ENCODE data around the gene SEBOX. TPM values are rescaled to one million over a fixed set of nuclear protein-coding genes. Genes with fewer than 3 reads are reported as not detected.

The SEBOX gene
- total and polyA plus RNA-seq, 2 experiments from 2014 or later: not detected

DNA sequence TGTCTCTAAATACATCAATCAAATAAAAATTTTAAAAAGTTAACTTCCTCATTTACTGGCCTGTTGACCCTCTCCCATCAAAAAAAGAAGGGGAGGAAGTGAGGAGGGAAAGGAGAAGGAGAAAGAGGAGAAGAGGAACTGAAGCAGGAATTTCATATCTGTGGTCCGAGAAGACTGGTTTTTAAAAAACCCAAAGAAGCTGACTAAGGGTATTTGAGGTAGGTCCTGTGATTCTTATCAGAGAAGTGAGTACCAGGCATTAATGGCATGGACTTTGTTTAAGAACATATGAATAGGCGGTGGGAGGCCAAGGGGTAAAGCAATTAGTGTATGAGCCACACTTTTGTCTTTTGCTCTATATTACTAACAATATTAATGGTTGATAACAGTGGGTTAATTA is 39.0 kb upstream of the SEBOX start (continued):
- TF ChIP-seq, protein P1, sequence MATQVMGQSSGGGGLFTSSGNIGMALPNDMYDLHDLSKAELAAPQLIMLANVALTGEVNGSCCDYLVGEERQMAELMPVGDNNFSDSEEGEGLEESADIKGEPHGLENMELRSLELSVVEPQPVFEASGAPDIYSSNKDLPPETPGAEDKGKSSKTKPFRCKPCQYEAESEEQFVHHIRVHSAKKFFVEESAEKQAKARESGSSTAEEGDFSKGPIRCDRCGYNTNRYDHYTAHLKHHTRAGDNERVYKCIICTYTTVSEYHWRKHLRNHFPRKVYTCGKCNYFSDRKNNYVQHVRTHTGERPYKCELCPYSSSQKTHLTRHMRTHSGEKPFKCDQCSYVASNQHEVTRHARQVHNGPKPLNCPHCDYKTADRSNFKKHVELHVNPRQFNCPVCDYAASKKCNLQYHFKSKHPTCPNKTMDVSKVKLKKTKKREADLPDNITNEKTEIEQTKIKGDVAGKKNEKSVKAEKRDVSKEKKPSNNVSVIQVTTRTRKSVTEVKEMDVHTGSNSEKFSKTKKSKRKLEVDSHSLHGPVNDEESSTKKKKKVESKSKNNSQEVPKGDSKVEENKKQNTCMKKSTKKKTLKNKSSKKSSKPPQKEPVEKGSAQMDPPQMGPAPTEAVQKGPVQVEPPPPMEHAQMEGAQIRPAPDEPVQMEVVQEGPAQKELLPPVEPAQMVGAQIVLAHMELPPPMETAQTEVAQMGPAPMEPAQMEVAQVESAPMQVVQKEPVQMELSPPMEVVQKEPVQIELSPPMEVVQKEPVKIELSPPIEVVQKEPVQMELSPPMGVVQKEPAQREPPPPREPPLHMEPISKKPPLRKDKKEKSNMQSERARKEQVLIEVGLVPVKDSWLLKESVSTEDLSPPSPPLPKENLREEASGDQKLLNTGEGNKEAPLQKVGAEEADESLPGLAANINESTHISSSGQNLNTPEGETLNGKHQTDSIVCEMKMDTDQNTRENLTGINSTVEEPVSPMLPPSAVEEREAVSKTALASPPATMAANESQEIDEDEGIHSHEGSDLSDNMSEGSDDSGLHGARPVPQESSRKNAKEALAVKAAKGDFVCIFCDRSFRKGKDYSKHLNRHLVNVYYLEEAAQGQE (IDR thresholded peaks at IDR 0.05; ENCODE audit: unreplicated experiment): no peak
- TF ChIP-seq JUNB (IDR thresholded peaks at IDR 0.05; ENCODE audit: unreplicated experiment): no peak
- TF ChIP-seq, protein P2, sequence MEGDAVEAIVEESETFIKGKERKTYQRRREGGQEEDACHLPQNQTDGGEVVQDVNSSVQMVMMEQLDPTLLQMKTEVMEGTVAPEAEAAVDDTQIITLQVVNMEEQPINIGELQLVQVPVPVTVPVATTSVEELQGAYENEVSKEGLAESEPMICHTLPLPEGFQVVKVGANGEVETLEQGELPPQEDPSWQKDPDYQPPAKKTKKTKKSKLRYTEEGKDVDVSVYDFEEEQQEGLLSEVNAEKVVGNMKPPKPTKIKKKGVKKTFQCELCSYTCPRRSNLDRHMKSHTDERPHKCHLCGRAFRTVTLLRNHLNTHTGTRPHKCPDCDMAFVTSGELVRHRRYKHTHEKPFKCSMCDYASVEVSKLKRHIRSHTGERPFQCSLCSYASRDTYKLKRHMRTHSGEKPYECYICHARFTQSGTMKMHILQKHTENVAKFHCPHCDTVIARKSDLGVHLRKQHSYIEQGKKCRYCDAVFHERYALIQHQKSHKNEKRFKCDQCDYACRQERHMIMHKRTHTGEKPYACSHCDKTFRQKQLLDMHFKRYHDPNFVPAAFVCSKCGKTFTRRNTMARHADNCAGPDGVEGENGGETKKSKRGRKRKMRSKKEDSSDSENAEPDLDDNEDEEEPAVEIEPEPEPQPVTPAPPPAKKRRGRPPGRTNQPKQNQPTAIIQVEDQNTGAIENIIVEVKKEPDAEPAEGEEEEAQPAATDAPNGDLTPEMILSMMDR (conservative IDR thresholded peaks at IDR 0.05; ENCODE audit: low read depth in 2 of 2): no peak

DNA sequence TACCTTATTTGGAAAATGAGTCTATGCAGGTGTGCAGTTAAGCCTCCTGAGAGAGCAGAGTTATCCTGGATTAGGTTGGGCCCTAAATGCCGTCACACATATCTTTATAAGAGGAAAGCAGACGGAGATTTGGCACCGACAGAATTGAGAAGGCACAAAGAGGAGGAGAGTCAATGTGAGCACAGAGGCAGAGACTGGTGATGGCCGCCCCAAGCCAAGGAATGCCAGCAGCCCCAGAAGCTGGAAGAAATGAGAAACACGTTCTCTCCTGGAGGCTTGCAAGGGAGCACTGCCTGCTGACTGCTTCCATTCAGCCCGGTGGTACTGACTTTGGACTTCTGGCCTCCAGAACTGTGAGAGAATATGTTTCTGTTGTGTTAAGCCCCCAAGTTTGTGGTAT is 37.8 kb upstream of the SEBOX start:
- Mint-ChIP-seq H3K27ac (no peak overlapping the region), H3K36me3 (ENCODE audit: low read depth) (peaks cover 16% of the 10 kb centered on the region), H3K4me1 (peaks cover 56% of the 10 kb centered on the region), H3K27me3 (ENCODE audit: insufficient read depth, low read depth, poor library complexity) (peaks cover 26% of the 10 kb centered on the region), H3K9me3 (no peaks in the 10 kb centered on the region), H3K4me3 (no peak overlapping the region; the same call in 2 of the 3 replicates)
- no peak overlapping the region for H3K27ac ChIP-seq (ENCODE audit: low read depth)
- DNase-seq (ENCODE audit: low spot score): no peak
- H3K27me3 ChIP-seq (ENCODE audit: insufficient read depth): peaks cover 16% of the 10 kb centered on the region
- 0 out of 2 replicates have a peak, but pooled peaks cover 9% of the 10 kb centered on the region for H3F3A ChIP-seq (replicated peaks; ENCODE audit: low read depth)
- H3K4me3 ChIP-seq: peak overlapping the region; percentile 23
- H3K36me3 ChIP-seq (ENCODE audit: insufficient read depth): no peaks in the 10 kb centered on the region
- no peaks in the 10 kb centered on the region for H3K79me2 ChIP-seq (replicated peaks; ENCODE audit: insufficient read depth)
- H3K4me1 ChIP-seq (ENCODE audit: insufficient read depth): peaks cover 56% of the 10 kb centered on the region
- ATAC-seq: no peak
- H3K9me2 ChIP-seq (ENCODE audit: insufficient read depth): no peaks in the 10 kb centered on the region
- H4K20me1 ChIP-seq (replicated peaks; ENCODE audit: insufficient read depth): no peaks in the 10 kb centered on the region
- H2AFZ ChIP-seq: no peak overlapping the region
- peak overlapping the region; percentile 92 for H3K4me2 ChIP-seq
- TF ChIP-seq ZNF114 (CRISPR knock-in tag; IDR thresholded peaks at IDR 0.05) (no peak), POLR2AphosphoS5 (IDR thresholded peaks at IDR 0.05; ENCODE audit: low read depth) (no peak), ZNF331 (CRISPR knock-in tag; IDR thresholded peaks at IDR 0.05; ENCODE audit: low read depth) (no peak), CREB1 (CRISPR knock-in tag; IDR thresholded peaks at IDR 0.05; ENCODE audit: low read depth) (no peak), STAT1 (IDR thresholded peaks at IDR 0.05; ENCODE audit: unreplicated experiment) (no peak), NANOG (IDR thresholded peaks at IDR 0.05; ENCODE audit: borderline replicate concordance) (no peak), EZH2 (IDR thresholded peaks at IDR 0.05; ENCODE audit: low read depth, unreplicated experiment) (no peak)
- TF ChIP-seq, protein P2 (conservative IDR thresholded peaks at IDR 0.05; ENCODE audit: low read depth in 2 of 2): no peak
- TF ChIP-seq, protein P1 (IDR thresholded peaks at IDR 0.05; ENCODE audit: unreplicated experiment): no peak
